Neural cell (in vitro differentiated cells): ENCODE results near the gene INO80.

Experiments used
- EZH2 ChIP-seq: fragments of 200-600, 300-800 bp; shearing (Covaris generic), sonication (generic); IDR thresholded peaks from 2 replicates; pipeline ENCODE4 v1.6.1; 2014; ENCODE audit warnings: antibody characterized with exemption, low read length, borderline replicate concordance, mild to moderate bottlenecking; ENCODE audit not compliant: insufficient read depth, poor library complexity, severe bottlenecking
- REST ChIP-seq: IDR thresholded peaks from 2 replicates; pipeline ENCODE4 v1.6.1; 2012; ENCODE audit warnings: borderline replicate concordance
- TF ChIP-seq, protein P1 (sequence below): fragments of 450-650 bp; IDR thresholded peaks from 2 replicates; pipeline ENCODE4 v1.5.1; 2014; ENCODE audit warnings: antibody characterized with exemption, mild to moderate bottlenecking, moderate library complexity; ENCODE audit not compliant: poor library complexity, severe bottlenecking

- TF ChIP-seq EZH2 (no peak), REST (no peak)
- TF ChIP-seq, protein P1, sequence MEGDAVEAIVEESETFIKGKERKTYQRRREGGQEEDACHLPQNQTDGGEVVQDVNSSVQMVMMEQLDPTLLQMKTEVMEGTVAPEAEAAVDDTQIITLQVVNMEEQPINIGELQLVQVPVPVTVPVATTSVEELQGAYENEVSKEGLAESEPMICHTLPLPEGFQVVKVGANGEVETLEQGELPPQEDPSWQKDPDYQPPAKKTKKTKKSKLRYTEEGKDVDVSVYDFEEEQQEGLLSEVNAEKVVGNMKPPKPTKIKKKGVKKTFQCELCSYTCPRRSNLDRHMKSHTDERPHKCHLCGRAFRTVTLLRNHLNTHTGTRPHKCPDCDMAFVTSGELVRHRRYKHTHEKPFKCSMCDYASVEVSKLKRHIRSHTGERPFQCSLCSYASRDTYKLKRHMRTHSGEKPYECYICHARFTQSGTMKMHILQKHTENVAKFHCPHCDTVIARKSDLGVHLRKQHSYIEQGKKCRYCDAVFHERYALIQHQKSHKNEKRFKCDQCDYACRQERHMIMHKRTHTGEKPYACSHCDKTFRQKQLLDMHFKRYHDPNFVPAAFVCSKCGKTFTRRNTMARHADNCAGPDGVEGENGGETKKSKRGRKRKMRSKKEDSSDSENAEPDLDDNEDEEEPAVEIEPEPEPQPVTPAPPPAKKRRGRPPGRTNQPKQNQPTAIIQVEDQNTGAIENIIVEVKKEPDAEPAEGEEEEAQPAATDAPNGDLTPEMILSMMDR: no peak
Observed at GRCh38 chr15:40934457-40934856, 181.6 kb downstream of the INO80 start.
